ENCODE measurements around the gene KLHL25. TPM values are rescaled to one million over a fixed set of nuclear protein-coding genes. Genes with fewer than 3 reads are reported as not detected.

The KLHL25 gene
- total and polyA plus RNA-seq, 2 of the 8 experiments (the other 6 are each of a cell fraction or from before 2014, with no cell fraction given) = 16.5 to 22.0 TPM

DNA sequence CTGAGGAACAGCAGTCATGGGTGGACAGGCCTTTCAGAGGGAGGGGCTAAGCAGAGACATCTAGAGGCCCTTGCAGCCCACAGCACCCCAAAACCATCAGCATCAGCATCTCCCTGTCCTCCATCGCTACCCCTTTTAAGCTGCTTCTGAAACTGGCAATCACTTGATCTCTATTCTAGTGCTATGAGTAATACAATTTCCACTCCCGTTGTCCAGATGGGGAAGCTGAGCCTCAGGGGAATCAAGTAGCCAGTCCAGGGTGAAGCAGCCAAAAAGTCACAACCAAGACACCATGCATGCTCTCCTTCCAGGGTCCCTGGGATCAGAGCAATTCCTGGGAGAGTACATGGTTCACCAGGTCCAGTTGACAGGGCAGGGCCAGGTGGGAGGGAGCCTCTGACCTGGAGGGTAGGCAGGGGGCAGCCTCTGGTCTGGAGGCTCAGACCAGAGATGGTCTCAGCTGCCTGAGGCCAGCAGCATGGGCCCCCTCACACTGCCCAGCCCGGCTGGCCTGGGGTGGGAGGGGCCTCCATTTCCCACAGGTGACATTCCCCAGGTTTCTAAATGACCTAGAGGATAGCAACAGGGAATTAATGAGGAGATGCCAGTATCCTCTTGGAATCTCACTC is 30.0 kb downstream of the KLHL25 start (continued):
- no peak for TF ChIP-seq KDM4A (IDR thresholded peaks at IDR 0.05; ENCODE audit: low read depth, low read length, severe bottlenecking)
